Sigmoid colon (tissue), 4 donors: ENCODE results near the gene GAPDHS.

Source experiments
- POLR2A ChIP-seq, 2 donors: fragments of 450-650 bp; IDR thresholded peaks; one replicate each; pipeline ENCODE4 v1.6.1; 2016; ENCODE audit warnings: antibody characterized with exemption in 2 of 2, mild to moderate bottlenecking in 2 of 2, moderate library complexity in 2 of 2
- POLR2AphosphoS5 ChIP-seq, 4 donors: sonication (generic); formaldehyde crosslinking; IDR thresholded peaks; one replicate each; pipeline ENCODE4 v1.6.1; 2017; ENCODE audit warnings: antibody characterized with exemption in 4 of 4
- TF ChIP-seq, protein P1 (sequence below), 4 experiments: fragments of 450-650 bp in 3 of 4; fragments of 200-600 bp in 1 of 4; IDR thresholded peaks; one replicate each; pipeline ENCODE4 v1.5.1; 2016 to 2019; ENCODE audit warnings: antibody characterized with exemption in 4 of 4, mild to moderate bottlenecking in 3 of 4, moderate library complexity in 2 of 4

DNA sequence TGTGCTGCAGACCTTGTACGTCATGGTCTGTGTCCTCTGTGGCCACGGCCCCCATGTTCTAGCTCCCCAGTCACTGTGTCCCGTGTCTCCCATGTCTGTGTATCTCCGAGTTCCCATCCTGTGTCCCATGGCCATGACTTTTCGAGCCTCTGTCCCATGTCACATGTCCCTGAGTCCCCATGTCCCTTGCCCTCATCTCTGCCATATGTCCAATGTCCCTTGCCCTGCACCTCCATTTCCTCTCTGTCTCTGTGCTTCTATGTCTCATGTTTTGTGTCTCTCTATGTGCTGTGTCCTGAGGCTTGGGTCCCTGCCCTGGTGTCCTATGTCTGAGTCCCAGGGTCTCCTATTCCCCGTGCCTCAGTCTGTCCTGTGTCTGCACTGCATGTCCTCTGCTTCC lies 28.2 kb downstream of the GAPDHS start:
- no peak for TF ChIP-seq POLR2A (IDR thresholded peaks at IDR 0.05)
- TF ChIP-seq POLR2AphosphoS5 (IDR thresholded peaks at IDR 0.05), result no peak
- TF ChIP-seq, protein P1, sequence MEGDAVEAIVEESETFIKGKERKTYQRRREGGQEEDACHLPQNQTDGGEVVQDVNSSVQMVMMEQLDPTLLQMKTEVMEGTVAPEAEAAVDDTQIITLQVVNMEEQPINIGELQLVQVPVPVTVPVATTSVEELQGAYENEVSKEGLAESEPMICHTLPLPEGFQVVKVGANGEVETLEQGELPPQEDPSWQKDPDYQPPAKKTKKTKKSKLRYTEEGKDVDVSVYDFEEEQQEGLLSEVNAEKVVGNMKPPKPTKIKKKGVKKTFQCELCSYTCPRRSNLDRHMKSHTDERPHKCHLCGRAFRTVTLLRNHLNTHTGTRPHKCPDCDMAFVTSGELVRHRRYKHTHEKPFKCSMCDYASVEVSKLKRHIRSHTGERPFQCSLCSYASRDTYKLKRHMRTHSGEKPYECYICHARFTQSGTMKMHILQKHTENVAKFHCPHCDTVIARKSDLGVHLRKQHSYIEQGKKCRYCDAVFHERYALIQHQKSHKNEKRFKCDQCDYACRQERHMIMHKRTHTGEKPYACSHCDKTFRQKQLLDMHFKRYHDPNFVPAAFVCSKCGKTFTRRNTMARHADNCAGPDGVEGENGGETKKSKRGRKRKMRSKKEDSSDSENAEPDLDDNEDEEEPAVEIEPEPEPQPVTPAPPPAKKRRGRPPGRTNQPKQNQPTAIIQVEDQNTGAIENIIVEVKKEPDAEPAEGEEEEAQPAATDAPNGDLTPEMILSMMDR (IDR thresholded peaks at IDR 0.05), result no peak
